ENCODE data around the gene ARHGEF4. TPM values are rescaled to one million over a fixed set of nuclear protein-coding genes. Genes with fewer than 3 reads are reported as not detected.

The ARHGEF4 gene
- total RNA-seq, 1 donor from 2014 or later, result 2.2 TPM

- no peak for DNase-seq (ENCODE audit: low read depth in 2 of 2)
Observed at GRCh38 chr2:130834931-130835765, 1.6 kb upstream of the ARHGEF4 start.

- no peak for DNase-seq (ENCODE audit: low read depth in 2 of 2)
Observed at GRCh38 chr2:130835766-130836015, 1.0 kb upstream of the ARHGEF4 start.

- no peak for DNase-seq (ENCODE audit: low read depth in 2 of 2)
Observed at GRCh38 chr2:130837175-130837810, 579 bp downstream of the ARHGEF4 start.

GRCh38 chr2:130837811-130838565 is 1.3 kb downstream of the ARHGEF4 start:
- DNase-seq (ENCODE audit: low read depth in 2 of 2), result no peak

- no peak for DNase-seq (ENCODE audit: low read depth in 2 of 2)
Observed at GRCh38 chr2:130839011-130839780, 2.5 kb downstream of the ARHGEF4 start.

- no peak for DNase-seq (ENCODE audit: low read depth in 2 of 2)
Observed at GRCh38 chr2:130840506-130840905, 3.8 kb downstream of the ARHGEF4 start.

- no peak for DNase-seq (ENCODE audit: low read depth in 2 of 2)
Observed at GRCh38 chr2:130841741-130842365, 5.1 kb downstream of the ARHGEF4 start.

- no peak for DNase-seq (ENCODE audit: low read depth in 2 of 2)
Observed at GRCh38 chr2:130842770-130843169, 6.1 kb downstream of the ARHGEF4 start.

GRCh38 chr2:130843321-130843985 is 6.7 kb downstream of the ARHGEF4 start:
- DNase-seq (ENCODE audit: low read depth in 2 of 2), result no peak

- no peak for DNase-seq (ENCODE audit: low read depth in 2 of 2)
Observed at GRCh38 chr2:130844161-130844560, 7.4 kb downstream of the ARHGEF4 start.

GRCh38 chr2:130845505-130846085 is 8.9 kb downstream of the ARHGEF4 start:
- DNase-seq (ENCODE audit: low read depth in 2 of 2), result no peak

GRCh38 chr2:130846233-130846632 is 9.5 kb downstream of the ARHGEF4 start:
- no peak for DNase-seq (ENCODE audit: low read depth in 2 of 2)

GRCh38 chr2:130846686-130847375 is 10.1 kb downstream of the ARHGEF4 start:
- DNase-seq (ENCODE audit: low read depth in 2 of 2), result peak in 1 of 2 donors; percentile 27

GRCh38 chr2:130847776-130848525 is 11.2 kb downstream of the ARHGEF4 start:
- DNase-seq (ENCODE audit: low read depth in 2 of 2), result no peak

GRCh38 chr2:130848526-130849210 is 12.0 kb downstream of the ARHGEF4 start:
- DNase-seq (ENCODE audit: low read depth in 2 of 2), result no peak

GRCh38 chr2:130849896-130850787 is 13.4 kb downstream of the ARHGEF4 start:
- no peak for DNase-seq (ENCODE audit: low read depth in 2 of 2)

All from lung microvascular endothelial cell (primary cell).